GM19467 (cell line): Measurements from ENCODE around the gene HCCS.

Experiments used
- ATAC-seq: cut with Tn5 transposase; IDR thresholded peaks from one replicate; pipeline ENCODE4 v1.9.1; 2021; ENCODE audit warnings: mild to moderate bottlenecking, moderate library complexity; ENCODE audit not compliant: unreplicated experiment

Gene HCCS

DNA sequence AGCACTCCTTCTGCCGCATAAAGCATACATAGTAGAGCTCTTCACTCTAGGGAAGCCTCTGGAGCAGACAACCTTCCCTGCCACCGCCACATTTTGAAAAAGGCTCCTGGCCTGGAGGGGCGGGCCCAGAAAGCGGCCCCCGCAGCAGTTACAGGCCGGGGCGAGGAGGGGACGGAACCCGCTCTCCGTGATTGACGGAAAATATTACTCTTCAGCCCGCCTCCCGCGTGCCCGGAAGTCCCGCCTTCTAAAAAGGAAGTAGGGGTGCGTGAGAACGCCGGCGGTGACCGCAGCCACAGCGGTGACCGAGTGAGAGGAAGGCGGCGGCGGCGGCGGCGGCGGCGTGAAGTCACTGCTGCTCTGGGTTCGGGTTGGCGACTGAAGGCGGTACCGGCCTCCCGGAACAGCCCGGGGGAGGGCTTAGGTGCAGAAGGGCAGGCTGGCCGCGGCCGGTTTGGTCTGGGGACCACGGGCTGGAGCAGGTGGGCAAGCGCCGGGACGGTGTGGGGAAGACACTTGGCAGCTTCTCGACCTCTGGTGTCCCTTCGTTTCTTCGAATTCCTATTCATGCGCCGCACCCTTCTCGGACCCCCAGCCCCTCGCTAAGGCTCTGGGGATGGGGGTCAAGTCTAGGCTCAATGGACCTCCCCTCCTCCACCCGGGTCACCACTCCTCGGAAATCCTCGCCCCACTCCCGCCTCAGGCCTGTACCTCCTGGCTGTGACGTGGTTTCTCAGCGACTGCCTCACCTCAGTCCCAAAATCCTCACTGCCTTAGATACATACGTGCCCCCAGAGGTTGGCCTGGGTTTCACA is at the start of gene HCCS:
TSS of gene HCCS (plus strand) at position 296 of the 815 bp plus-strand sequence. CDS start 729 bp downstream, outside the sequence.
- ATAC-seq: peak; percentile 91

DNA sequence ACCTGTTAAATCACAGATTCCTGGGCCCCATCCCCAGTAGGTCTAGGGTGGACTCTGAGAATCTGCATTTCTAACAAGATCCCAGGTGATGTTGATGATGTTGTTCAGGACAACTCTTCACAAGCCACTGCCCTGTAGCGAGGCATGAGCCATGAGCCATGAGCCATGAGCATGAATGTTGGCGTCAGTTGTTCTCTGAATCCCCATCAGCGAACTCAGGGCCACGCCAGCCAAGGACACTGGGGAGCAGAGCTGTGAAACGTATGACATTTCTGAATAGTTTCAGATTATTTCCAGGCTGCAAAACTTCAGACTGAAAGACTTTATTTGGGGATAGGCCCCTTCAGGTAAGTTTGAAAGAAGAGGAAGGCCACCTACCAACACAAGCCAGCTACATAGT is 46.9 kb upstream of the HCCS start:
- ATAC-seq: no peak

DNA sequence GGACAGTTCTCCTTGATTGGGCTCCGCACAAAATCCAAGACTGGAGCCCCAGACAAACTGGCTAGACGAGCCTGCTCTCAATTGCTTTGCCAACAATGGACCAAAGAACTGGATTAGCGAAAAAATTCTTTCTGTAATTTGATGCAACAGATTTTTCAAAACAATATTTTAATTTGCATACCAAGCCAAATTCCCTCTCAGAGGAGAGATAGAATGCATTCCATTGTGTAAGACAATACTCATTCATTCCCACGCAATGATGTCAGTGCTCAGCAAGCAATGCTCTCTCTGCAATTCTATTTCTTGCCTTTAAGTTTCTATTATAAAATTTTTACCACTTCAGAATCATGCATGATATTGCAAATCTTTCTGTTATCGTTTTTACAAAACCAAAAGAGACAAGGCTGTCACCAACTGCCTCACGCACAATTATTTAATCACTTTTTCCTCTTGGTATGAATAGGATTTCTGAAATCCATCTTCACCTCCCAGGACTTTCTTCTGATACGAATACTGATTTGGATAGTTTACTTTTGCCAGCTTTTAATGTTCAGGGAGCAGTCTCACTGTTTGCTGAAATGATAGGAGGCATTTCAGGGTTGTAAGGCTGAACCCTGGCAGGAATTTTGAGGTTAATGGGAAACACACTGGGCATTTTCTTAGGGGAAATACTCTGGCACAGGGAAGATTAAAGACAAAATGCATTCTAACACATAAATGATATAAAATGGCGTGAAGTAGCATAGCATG is 46.1 kb upstream of the HCCS start:
- ATAC-seq: no peak

DNA sequence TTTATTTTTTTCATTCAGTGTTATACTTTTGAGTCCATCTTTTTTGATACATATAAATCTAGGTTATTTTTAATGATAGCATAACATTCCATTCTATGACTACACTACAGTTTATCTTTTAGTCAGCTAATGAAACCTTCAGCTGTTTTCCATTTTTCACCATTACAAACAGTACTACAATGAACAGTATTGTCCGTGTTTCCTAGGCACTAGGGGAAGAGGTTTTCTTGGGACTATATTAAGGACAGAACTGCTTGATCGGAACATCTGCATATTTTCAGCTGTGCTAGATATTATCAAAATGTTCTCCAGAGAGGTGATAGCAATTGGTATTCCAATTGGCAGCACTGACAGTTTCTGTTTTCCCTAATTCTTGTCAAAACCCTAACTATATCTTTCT is 44.3 kb upstream of the HCCS start:
- ATAC-seq: no peak

DNA sequence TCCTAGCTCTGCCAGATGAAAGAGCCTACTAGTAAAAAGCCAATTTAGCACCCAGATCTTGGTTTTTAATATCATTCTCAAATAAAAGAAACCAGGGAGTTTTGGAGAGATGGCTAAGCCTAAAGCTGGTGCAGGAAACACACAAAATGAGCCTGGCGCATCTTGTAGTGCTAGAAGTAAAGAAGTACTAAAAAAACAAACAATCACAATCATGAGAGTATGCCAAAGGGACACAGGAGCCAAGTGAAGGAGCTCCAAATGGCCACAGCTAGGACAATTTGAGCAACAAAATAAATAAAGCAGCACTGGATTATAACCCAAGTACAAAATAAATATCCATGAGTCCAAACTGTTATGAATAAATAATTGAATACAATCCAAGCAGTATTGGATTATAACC is 37.8 kb upstream of the HCCS start:
- ATAC-seq: no peak

DNA sequence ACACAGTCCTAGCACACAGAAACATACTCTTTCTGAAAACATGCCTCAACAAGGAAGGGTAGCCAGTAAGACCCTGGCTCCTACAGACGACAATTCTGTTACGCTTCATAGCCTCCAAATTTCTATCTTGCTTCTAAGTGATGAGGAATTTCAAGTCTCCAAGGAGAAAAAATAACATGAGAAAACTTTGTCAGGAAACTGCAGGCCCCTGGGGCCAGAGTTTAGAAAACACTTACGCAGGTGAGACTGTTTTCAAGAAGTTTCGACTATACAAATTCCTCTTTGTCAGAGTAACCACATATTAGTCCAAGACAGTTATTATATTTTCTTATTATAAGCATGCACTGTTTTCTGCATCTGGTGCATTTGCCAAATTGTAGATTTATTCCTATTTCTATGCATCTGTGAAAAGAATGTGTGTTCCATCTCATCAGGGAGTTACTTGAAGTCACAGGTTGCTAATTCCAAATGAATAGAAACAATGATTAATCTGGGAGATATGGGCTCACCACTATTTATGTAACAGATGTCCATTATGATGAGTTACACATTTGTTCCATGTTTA is 30.3 kb upstream of the HCCS start:
- ATAC-seq: no peak

DNA sequence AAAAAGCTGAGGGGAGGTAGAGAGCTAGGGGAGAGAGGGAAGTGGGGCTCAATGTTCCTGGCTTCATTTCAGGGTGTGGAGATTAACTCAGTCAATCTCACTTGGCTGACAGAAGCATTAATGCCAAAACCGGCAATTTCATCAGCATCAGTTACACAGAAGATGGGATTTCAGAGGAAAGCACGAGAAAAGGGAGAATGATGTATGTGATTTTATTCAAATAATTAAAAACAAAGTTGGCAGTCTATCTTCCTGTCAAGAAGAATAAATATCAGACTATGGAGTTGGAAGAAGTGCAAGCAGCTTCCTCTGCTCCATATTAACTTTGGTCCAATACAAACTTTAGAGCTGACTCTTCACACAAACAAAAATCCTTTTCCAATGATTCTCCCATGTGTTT is 29.6 kb upstream of the HCCS start:
- ATAC-seq: no peak

DNA sequence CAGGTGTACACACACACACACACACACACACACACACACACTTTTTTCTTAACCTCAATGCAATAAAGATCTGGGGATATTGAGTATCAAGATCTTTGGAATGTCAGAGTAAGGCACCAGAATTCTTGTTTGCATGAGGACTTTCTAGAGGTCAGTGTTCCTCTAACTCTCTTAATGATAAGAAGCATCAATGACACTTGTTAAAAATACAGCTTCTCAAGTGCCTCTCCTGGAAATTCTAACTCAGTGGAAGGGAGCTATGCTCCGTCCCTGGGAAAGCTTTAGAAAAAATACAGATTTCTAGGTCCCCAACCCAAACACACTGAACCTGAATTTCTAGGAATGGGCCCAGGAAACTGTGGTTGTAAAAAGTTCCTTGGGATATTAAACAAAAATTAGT is 25.8 kb upstream of the HCCS start:
- ATAC-seq: no peak

DNA sequence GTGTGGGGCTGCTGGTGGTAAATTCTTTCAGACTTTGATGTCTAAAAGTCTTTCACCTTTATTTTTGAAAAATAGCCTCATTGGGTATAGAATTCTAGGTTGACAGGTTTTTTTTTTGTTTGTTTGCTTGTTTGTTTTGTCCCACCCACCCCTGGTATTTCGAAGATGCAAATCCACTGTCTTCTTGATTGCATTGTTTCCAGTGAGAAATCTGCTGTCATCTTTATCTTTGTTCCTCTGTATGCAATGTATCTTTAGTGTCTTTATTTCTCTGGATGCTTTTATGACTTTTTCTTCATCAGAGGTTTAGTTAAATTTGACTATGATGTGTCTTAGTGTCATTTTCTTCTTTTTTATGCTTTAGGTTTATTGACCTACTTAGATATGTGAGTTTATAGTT is 21.3 kb upstream of the HCCS start:
- ATAC-seq: no peak

DNA sequence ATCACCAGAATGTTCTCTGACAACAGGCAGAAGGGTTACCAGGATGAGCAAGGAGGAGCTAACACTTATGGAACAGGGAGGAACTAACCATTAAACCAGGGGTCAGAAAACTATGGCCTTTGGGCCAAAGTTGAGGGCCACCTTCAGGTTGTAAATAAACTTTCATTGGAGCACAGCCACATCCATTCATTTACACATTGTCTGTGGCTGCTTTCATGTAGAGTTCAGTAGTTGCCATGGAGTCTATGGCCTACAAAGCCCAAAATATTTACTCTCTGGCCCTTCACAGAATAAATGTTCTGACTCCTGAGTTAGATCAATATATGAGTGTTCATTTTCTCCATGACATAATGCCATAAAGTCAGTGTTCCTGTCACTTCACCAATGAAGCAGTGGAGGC is 13.2 kb upstream of the HCCS start:
- ATAC-seq: no peak

DNA sequence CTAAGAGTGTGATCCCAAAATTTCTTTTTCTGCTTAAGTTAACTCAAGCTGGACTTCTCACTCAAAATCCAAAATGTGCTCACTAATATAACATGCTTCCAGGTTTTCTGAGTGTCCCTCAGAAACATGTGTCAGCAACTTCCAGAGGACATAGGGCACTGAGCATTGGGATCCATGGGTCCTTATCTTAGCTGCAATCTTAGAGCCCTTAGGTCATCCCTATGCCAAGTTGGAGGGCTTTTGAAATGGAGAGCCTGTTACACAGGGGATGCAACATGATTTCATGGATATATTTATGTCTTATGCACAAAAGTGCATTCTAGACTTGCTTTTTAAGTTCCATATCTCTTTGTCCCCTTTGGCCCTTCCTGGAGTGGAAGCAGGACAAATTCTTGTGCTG is 11.7 kb upstream of the HCCS start:
- ATAC-seq: no peak

DNA sequence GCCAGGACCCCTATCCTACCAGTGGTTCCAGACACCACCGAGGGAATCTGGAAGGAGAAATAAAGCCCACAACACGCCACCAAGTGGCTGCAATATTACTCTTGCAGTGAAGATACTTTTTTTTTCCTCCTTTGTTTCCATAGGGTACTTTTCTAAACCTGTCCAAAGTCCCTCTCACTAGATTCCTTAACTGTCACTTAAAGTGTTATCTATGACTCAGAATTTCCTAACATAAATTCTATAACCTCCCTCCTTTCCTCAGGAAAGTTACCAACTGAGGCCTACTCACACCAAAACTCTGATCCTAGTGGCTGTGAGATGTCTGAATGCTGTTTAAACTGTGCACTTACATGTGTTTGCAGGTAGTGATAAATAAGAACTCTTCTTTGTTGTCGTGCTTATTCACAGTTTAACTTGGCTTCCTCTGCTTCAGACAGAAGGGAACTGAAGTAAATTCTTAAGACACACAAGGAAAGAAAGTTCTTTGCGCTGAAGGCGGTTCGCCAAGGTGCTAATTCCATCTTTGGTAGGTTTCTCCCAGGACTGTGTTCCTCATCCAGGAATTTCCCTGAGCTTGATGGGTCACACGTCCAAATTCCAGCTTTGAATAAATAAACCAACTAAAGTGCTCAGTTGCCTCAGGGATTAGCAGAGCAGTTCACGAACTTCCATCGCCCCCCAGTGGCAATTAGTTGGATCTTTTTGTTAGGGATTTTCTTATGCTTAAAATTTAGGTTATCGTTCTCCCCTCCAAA is 10.7 kb upstream of the HCCS start:
- ATAC-seq: no peak

DNA sequence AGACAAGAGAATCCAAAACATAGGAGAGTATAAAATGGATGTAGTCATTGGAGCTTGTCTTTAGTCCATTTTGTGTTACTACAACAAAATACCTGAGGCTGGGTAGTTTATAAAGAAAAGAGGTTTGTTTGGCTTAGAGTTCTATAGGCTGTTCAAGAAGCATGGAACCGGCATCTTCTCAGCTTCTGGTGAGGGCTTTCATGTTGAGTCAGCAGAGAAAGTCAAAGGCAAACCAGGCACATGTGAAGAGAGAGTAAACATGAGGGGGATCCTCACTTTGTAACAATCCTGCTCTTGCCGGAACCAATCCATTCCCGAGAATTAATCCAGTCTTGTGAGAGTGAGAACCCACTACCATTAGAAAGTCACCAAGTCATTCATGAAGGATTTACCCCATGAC is 8.1 kb upstream of the HCCS start:
- ATAC-seq: no peak

DNA sequence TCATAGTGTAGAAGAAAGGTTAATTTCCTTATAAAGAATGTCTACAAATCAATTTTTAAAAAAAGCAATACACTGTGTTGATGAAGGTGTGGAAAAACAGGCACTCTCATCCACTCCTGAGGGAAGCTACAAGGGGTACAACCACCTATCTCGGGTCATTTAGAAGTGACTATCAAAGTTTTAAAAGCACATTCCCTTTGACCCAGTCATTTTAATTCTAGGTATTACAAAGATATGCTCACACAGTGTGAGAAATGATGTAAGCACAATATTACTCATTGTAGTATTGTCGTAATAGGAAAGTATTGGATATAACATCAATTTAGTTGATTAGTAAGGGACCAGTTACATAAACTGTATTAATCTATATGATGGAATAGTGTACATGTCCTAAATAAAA is 7.4 kb upstream of the HCCS start:
- ATAC-seq: no peak

DNA sequence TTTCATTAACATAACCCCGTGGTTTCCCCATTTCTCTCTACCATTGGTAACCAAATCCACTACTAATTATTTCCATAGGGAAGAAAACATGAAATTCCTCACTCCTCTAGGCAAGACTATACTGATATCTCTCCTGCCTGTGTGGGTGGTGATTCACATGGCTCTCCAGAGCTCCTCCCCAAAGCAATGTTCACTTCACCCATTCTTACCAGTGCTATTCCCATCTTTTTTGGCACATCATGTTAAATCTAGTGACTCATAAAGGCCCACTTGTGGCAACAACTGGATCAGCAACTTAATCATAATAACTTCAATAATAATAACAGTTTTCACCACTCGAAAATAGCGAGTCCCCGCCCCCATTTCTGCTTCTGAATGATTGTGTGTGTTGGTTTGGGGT is 6.1 kb upstream of the HCCS start:
- no peak for ATAC-seq

DNA sequence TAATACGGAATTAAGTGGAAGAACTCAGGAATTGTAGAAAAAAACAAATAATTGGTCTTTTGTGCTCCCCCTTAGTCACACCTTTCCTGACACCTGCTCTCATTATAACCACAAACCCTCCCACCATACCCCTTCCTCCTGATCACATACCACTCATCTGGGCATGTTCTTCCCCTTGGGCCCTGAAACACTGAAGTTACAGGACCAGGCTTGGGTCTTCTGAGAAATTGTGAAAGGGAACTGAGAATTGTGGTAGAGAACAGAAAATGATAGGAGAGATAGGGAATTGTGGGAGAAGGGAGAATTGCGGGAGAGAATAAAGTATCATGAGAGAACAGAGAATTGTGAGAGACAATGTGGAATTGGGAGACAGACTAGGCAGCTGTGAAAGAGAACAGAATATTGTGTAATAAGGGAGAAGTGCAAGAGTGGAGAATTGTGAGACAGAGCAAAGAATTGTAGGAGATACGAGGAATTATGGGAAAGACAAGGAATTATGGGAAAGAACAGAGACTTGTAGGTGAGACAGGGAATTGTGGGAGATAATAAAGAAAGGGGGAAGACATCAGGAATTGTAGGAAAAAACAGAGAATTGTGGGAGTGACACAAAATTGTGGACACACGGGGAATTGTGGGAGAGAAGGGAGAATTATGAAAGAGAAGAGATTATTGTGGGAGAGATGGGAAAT is 2.7 kb upstream of the HCCS start:
- no peak for ATAC-seq

DNA sequence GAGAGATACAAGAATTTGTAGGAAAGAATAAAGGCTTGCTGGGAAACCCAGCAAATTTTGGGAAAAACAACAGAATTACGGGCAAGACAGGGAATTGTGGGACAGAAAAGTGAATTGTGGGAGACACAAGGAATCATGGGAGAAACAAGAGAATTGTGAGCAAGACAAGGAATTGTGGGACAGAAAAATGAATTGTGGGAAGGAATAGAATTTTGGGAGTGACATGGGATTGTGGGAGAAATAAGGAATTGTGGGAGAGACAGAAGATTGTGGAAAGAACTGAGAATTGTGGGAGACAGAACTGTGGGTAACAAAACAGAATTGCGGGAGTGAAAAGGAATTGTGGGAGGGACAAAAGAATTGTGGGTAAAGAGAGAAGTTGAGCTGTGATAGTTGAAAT is 1.2 kb upstream of the HCCS start:
- ATAC-seq: no peak

DNA sequence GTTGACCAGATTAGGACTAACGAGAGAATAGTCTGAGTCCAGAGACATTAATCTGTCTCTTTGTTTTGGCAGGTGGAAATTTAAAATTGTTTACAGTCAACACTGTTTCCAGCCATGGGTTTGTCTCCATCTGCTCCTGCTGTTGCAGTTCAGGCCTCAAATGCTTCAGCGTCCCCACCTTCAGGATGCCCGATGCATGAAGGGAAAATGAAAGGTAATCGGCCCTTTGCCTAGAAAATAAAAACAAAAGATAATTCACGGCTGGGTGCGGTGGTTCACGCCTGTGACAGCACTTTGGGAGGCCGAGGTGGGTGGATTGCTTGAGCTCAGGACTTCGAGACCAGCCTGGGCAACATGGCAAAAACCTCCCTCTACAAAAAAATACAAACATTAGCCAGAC is 815 bp downstream of the HCCS start:
- ATAC-seq: no peak

DNA sequence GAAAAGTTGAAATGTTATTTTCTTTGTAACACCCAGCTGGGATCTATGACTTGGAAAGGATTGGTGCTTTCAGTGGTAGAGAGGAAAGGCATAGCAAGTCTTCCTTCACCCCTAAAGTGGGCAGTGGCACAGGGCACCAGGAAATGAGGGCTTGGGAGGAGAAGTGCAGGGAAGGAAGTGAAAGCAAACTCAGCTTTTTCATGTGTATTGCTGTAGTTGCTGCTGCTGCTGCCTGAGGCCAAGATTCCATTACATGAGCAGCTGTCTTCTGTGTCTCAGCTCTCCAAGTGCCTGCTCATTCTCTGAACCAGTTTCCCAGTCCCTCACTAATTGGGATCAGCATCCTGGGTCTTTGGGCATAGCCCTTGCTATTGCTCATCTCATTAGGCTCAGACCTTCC is 2.6 kb downstream of the HCCS start:
- no peak for ATAC-seq

DNA sequence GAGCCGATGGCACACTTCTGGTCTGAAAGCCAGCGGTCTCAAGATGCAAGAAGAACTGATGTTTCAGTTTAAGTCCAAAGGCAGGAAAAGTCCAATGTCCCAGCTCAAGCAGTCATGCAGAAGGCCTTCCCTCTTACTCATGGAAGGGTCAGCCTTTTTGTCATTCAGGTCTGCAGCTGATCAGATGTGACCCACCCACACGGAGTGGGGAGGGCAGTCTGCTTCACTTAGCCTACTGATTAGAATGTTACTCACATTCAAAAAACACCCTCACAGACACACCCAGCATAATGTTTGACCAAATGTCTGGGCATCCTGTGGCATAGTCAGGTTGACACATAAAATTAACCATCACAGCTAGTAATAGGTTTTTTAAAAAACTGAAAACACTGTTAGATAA is 6.6 kb downstream of the HCCS start:
- no peak for ATAC-seq
